ENCODE data around the gene TMC1. TPM values are rescaled to one million over a fixed set of nuclear protein-coding genes. Genes with fewer than 3 reads are reported as not detected.
A peak's percentile ranks its signal among the peaks of the same experiment; 100 is the strongest.

The TMC1 gene
- total and polyA plus RNA-seq, 2 of the 13 experiments (the other 11 are each of a cell fraction or from before 2014, with no cell fraction given), result 0.02 to 0.03 TPM

GRCh38 chr9:72834994-72835393 is 313.6 kb downstream of the TMC1 start (continued):
- TF ChIP-seq CENPT (CRISPR knock-in tag; IDR thresholded peaks at IDR 0.05; ENCODE audit: low read depth) (no peak), MYPOP (CRISPR knock-in tag; IDR thresholded peaks at IDR 0.05) (no peak), ZNF501 (CRISPR knock-in tag; IDR thresholded peaks at IDR 0.05) (no peak), ZNF225 (CRISPR knock-in tag; IDR thresholded peaks at IDR 0.05) (no peak), ZNF431 (CRISPR knock-in tag; IDR thresholded peaks at IDR 0.05; ENCODE audit: borderline replicate concordance, low read depth) (no peak), BCL6 (CRISPR knock-in tag; IDR thresholded peaks at IDR 0.05) (peak; percentile 58; the same call in 1 of the 2 replicates), ZNF263 (CRISPR knock-in tag; IDR thresholded peaks at IDR 0.05) (no peak), HINFP (CRISPR knock-in tag; IDR thresholded peaks at IDR 0.05; ENCODE audit: low read depth) (no peak), ZNF790 (CRISPR knock-in tag; IDR thresholded peaks at IDR 0.05; ENCODE audit: borderline replicate concordance) (no peak), ZNF33B (CRISPR knock-in tag; IDR thresholded peaks at IDR 0.05) (no peak), ZNF646 (CRISPR knock-in tag; IDR thresholded peaks at IDR 0.05) (no peak), ZNF143 (CRISPR knock-in tag; IDR thresholded peaks at IDR 0.05) (no peak), ARNT2 (CRISPR knock-in tag; IDR thresholded peaks at IDR 0.05; ENCODE audit: low read depth) (no peak), LCORL (IDR thresholded peaks at IDR 0.05) (peak; percentile 72), LCORL (CRISPR knock-in tag; IDR thresholded peaks at IDR 0.05) (peak; percentile 71; the same call in 1 of the 2 replicates), ZNF337 (CRISPR knock-in tag; IDR thresholded peaks at IDR 0.05; ENCODE audit: borderline replicate concordance, low read depth) (no peak), THAP7 (CRISPR knock-in tag; IDR thresholded peaks at IDR 0.05) (no peak), NCOA5 (CRISPR knock-in tag; IDR thresholded peaks at IDR 0.05) (no peak), AGO2 (optimal IDR thresholded peaks at IDR 0.05; ENCODE audit: low read depth, low read length) (no peak), ZNF816 (CRISPR knock-in tag; IDR thresholded peaks at IDR 0.05; ENCODE audit: borderline replicate concordance) (no peak)

Data from HepG2 (cell line).